Fibroblast of the aortic adventitia (primary cell): ENCODE results near the gene AMN. TPM values are rescaled to one million over a fixed set of nuclear protein-coding genes. Genes with fewer than 3 reads are reported as not detected.

Experiments used
- DNase-seq: peaks from one replicate; pipeline ENCODE4 v3.0.0-alpha.2; 2010; ENCODE audit warnings: low read depth
- H3K4me3 ChIP-seq: 2 replicates; pipeline ENCODE4 v1.5.1; 2011; ENCODE audit warnings: low read depth, mild to moderate bottlenecking, control low read depth, low read length, moderate library complexity
- CTCF ChIP-seq: IDR thresholded peaks from 2 replicates; pipeline ENCODE4 v1.5.1; 2011; ENCODE audit warnings: mild to moderate bottlenecking, low read length, control low read depth, inconsistent platforms; ENCODE audit not compliant: insufficient read depth
- total RNA-seq: library from RNA; depleted of rRNA; stranded (reverse); fragments of >200 nt; gene quantifications from 2 replicates; pipeline ENCODE4 v1.2.3, GENCODE V29; 2012; ENCODE audit warnings: low replicate concordance

The AMN gene
- total RNA-seq, 1 donor: not detected

- peak; percentile 39 for DNase-seq
- TF ChIP-seq CTCF: peak; percentile 74
- H3K4me3 ChIP-seq: no peak overlapping the region
Observed at GRCh38 chr14:102917469-102918211, 4.8 kb upstream of the AMN start.

GRCh38 chr14:102918438-102918837 is 4.0 kb upstream of the AMN start:
- DNase-seq: no peak
- no peak for TF ChIP-seq CTCF
- no peak overlapping the region for H3K4me3 ChIP-seq

- no peak overlapping the region for H3K4me3 ChIP-seq
- no peak for DNase-seq
- TF ChIP-seq CTCF: no peak
Observed at GRCh38 chr14:102920273-102920997, 2.0 kb upstream of the AMN start.

- TF ChIP-seq CTCF: no peak
- no peak overlapping the region for H3K4me3 ChIP-seq
- DNase-seq: no peak
Observed at GRCh38 chr14:102920998-102921304, 1.5 kb upstream of the AMN start.

GRCh38 chr14:102923201-102923924 is 900 bp downstream of the AMN start:
- no peak for TF ChIP-seq CTCF
- H3K4me3 ChIP-seq: peak overlapping the region; percentile 37
- no peak for DNase-seq

GRCh38 chr14:102923925-102924486 is 1.5 kb downstream of the AMN start:
- no peak overlapping the region for H3K4me3 ChIP-seq

More at GRCh38 chr14:102923925-102924486, 1.5 kb downstream of the AMN start:
- no peak for TF ChIP-seq CTCF
- no peak for DNase-seq
